GM21423 (cell line): ENCODE results near the gene CCDC124.
"Not testable (repeated sequence)": the region's sequence is repeated elsewhere in the genome, so short reads cannot be mapped to it uniquely, and the experiment has no call there.

Experiments
- ATAC-seq: cut with Tn5 transposase; IDR thresholded peaks from one replicate; pipeline ENCODE4 v1.9.1; 2021; ENCODE audit warnings: mild to moderate bottlenecking, moderate library complexity; ENCODE audit not compliant: unreplicated experiment

CCDC124 gene

GRCh38 chr19:17977488-17977887, 44.7 kb downstream of the CCDC124 start:
- ATAC-seq, result no peak

- no peak for ATAC-seq
These were observed 48.8 kb downstream of the CCDC124 start for GRCh38 chr19:17981611-17982010.

- ATAC-seq, result no peak
These were observed 49.6 kb downstream of the CCDC124 start for GRCh38 chr19:17982430-17982829.

GRCh38 chr19:17985037-17985818, 52.4 kb downstream of the CCDC124 start:
- ATAC-seq, result no peak

- ATAC-seq, result not testable (repeated sequence)
These were observed 53.8 kb downstream of the CCDC124 start for GRCh38 chr19:17986569-17986968.

- ATAC-seq, result no peak
These were observed 55.3 kb downstream of the CCDC124 start for GRCh38 chr19:17988161-17988560.

GRCh38 chr19:17989425-17990094, 56.7 kb downstream of the CCDC124 start:
- no peak for ATAC-seq

GRCh38 chr19:17993076-17993813, 60.4 kb downstream of the CCDC124 start:
- ATAC-seq, result no peak
